Stimulated activated CD8-positive, alpha-beta memory T cell treated with anti-CD3 and anti-CD28 coated beads, Interleukin-4, amount 100 ng/mL, for 24 hours (primary cell): ENCODE measurements around the gene UBE3D.
"Not testable (repeated sequence)": the region's sequence is repeated elsewhere in the genome, so short reads cannot be mapped to it uniquely, and the experiment has no call there.

Experiments used
- DNase-seq: peaks from one replicate; pipeline ENCODE4 v3.0.0-alpha.2; 2020; ENCODE audit warnings: low read depth

Gene UBE3D

GRCh38 chr6:82872185-82872584 lies 193.5 kb downstream of the UBE3D start:
- DNase-seq: no peak

GRCh38 chr6:82870582-82871172 lies 195.0 kb downstream of the UBE3D start:
- DNase-seq: no peak

- no peak for DNase-seq
Measured at GRCh38 chr6:82869493-82869892, 196.1 kb downstream of the UBE3D start.

GRCh38 chr6:82867946-82868345 lies 197.7 kb downstream of the UBE3D start:
- no peak for DNase-seq

GRCh38 chr6:82866446-82866845 lies 199.2 kb downstream of the UBE3D start:
- no peak for DNase-seq

- DNase-seq: no peak
Measured at GRCh38 chr6:82865461-82865860, 200.2 kb downstream of the UBE3D start.

- DNase-seq: no peak
Measured at GRCh38 chr6:82863781-82864180, 201.9 kb downstream of the UBE3D start.

- DNase-seq: no peak
Measured at GRCh38 chr6:82862543-82862942, 203.1 kb downstream of the UBE3D start.

GRCh38 chr6:82861121-82861520 lies 204.5 kb downstream of the UBE3D start:
- DNase-seq: no peak

GRCh38 chr6:82856077-82856476 lies 209.6 kb downstream of the UBE3D start:
- not testable (repeated sequence) for DNase-seq

GRCh38 chr6:82852904-82853303 lies 212.7 kb downstream of the UBE3D start:
- not testable (repeated sequence) for DNase-seq

GRCh38 chr6:82843291-82843885 lies 222.3 kb downstream of the UBE3D start:
- DNase-seq: no peak

GRCh38 chr6:82842721-82843120 lies 222.9 kb downstream of the UBE3D start:
- no peak for DNase-seq
